ENCODE results near the gene VWA7.

Gene VWA7

GRCh38 chr6:31758281-31758680, 18.8 kb downstream of the VWA7 start:
- ChIA-PET CTCF (interaction anchor here (0.6 to 2.4 kb wide), 5 partner anchors 11 to 29 kb away, joined by 3 to 16 read pairs (median 3); partner anchors contain the start of genes DDAH2 and MSH5), POLR2A (no interaction called here)
- H3K36me3 ChIP-seq (ENCODE audit: control insufficient read depth in 4 of 4, insufficient read depth in 4 of 4, low read length in 3 of 4), result peaks cover 9 to 56% (median 45%) of the 10 kb centered on the region in 4 experiments
- no peaks in the 10 kb centered on the region for H3K9me3 ChIP-seq (ENCODE audit: control extremely low read depth in 1 of 5, control insufficient read depth in 4 of 5, insufficient read depth in 2 of 5, low read depth in 1 of 5, low read length in 4 of 5)
- H3K27ac ChIP-seq (ENCODE audit: insufficient read depth in 1 of 2, low read depth in 1 of 2, low read length in 2 of 2, poor library complexity in 1 of 2, severe bottlenecking in 2 of 2), result no peak overlapping the region
- H3K4me3 ChIP-seq (ENCODE audit: control insufficient read depth in 1 of 7, extremely low read depth in 1 of 7, insufficient read depth in 4 of 7, low read depth in 2 of 7, low read length in 6 of 7), result no peak overlapping the region
- 100% methylated on average over 1 of the region's 2 CpGs for WGBS (ENCODE audit: insufficient coverage)
- DNase-seq, result no peak
- H3K27me3 ChIP-seq (replicated peaks in 2 of 5; ENCODE audit: control insufficient read depth in 4 of 5, insufficient read depth in 5 of 5, low read length in 4 of 5), result no peaks in the 10 kb centered on the region
- H3K4me1 ChIP-seq (ENCODE audit: control extremely low read depth in 1 of 4, control insufficient read depth in 4 of 4, insufficient read depth in 4 of 4, low read length in 3 of 4), result no peaks in the 10 kb centered on the region

DNA sequence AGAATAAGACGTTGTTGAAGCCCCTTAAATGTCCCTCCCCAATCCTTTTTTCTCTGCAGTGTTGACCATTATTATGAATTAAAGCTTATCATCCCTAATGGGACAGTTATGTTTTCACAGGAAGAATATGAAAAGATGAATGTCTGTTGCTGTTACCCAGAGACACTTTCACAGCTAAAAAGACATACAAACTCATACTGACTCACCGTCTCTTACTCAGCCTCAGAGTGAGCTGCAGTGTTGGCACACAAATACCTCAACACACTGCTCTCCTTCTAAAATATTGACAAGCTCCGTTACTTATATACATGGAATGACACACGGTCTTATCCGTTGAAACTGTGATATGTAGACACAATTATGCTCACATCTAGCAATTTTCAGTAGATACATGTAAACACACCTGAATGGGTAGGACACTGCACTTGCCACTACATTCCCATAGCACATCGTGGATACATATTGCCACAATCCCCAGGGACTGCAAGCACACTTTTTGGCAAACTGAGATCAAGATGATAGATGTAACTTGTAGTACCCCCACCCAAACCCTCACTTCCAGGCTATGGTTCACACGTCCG, 24.3 kb downstream of the VWA7 start:
- POLR2A ChIA-PET, result no interaction called here
- Histone ChIP-seq H3K27me3 (replicated peaks in 2 of 5; ENCODE audit: control insufficient read depth in 4 of 5, insufficient read depth in 5 of 5, low read length in 4 of 5) (no peaks in the 10 kb centered on the region), H3K4me3 (ENCODE audit: control insufficient read depth in 1 of 7, extremely low read depth in 1 of 7, insufficient read depth in 4 of 7, low read depth in 2 of 7, low read length in 6 of 7) (no peak overlapping the region), H3K27ac (ENCODE audit: insufficient read depth in 1 of 2, low read depth in 1 of 2, low read length in 2 of 2, poor library complexity in 1 of 2, severe bottlenecking in 2 of 2) (no peak overlapping the region), H3K36me3 (ENCODE audit: control insufficient read depth in 4 of 4, insufficient read depth in 4 of 4, low read length in 3 of 4) (peaks cover 0 to 24% (median 10%) of the 10 kb centered on the region in 4 experiments), H3K9me3 (ENCODE audit: control extremely low read depth in 1 of 5, control insufficient read depth in 4 of 5, insufficient read depth in 2 of 5, low read depth in 1 of 5, low read length in 4 of 5) (no peaks in the 10 kb centered on the region), H3K4me1 (ENCODE audit: control extremely low read depth in 1 of 4, control insufficient read depth in 4 of 4, insufficient read depth in 4 of 4, low read length in 3 of 4) (no peaks in the 10 kb centered on the region)
- no peak for DNase-seq
- CTCF ChIA-PET, result interaction anchor here (0.5 to 1.5 kb wide), 6 partner anchors 11 to 77 kb away, joined by 3 to 5 read pairs (median 4); no protein-coding TSS in a partner anchor
- 100% methylated on average over 5 of the region's 8 CpGs for WGBS (ENCODE audit: insufficient coverage)

DNA sequence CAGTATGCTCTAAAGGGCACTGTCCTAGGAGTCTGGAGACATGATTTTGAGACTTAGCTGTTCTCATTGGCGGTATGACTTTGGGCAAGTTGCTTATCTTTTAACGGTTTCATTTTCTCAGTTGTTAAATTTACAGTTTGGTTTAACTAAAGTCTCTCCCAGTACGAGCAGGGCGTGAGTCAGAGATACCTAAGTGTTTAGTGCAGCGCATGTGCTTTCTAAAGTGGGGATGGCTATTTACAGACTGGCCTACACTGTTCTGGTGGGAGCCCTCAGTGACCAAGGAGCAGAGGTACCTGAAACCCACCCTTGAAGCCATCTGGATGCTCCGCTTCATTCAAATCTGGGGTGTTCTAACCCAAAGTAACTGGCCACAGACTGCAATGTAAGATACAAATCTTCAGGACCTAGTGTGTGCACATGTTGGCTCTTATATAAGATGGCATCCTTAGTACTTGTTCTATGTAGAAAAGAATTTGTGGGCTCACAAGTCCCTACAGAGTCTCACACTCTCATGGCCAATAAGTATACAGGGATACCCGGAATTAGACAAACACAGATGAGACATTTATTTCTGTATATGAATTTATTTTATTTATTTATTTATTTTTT, 26.6 kb downstream of the VWA7 start:
- no peaks in the 10 kb centered on the region for H3K27me3 ChIP-seq (replicated peaks in 2 of 5; ENCODE audit: control insufficient read depth in 4 of 5, insufficient read depth in 5 of 5, low read length in 4 of 5)
- CTCF ChIA-PET, result interaction anchor here (1.0 to 1.4 kb wide), 4 partner anchors 10 to 41 kb away, joined by 3 to 7 read pairs (median 3); partner anchors contain the start of gene MSH5

DNA sequence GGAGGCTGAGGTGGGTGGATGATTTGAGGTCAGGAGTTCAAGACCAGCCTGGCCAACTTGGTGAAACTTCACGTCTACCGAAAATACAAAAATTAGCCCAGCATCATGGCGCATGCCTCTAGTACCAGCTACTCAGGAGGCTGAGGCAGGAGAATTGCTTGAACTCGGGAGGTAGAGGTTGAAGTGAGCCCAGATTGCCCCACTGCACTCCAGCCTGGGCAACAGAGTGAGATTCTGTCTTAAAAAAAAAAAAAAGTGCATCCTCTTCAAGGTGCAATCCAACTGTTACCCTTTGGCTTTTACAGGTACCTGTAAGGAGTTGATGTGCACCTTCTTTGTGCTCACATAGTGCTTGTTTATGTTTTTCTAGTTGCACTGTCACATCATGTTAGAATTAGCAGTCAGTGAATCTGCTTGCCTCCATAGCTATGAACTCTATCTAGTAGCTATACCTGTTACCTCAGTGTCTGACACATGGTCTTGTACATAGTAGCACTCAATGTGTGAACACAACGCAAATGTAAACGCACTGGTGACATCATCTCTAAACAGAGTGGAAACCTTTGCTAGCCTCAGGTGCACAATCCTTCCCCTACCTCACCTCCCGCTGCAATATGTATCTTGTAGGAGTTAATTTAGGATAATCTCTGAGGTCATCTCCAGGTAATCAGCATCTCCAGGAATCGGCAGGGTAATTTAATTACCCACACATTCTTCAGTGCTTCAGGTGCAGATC, 27.7 kb downstream of the VWA7 start:
- peak overlapping the region in 1 of 2 experiments; percentile 6 for H3K27ac ChIP-seq (ENCODE audit: insufficient read depth in 1 of 2, low read depth in 1 of 2, low read length in 2 of 2, poor library complexity in 1 of 2, severe bottlenecking in 2 of 2)
- no peaks in the 10 kb centered on the region for H3K9me3 ChIP-seq (ENCODE audit: control extremely low read depth in 1 of 5, control insufficient read depth in 4 of 5, insufficient read depth in 2 of 5, low read depth in 1 of 5, low read length in 4 of 5)
- CTCF ChIA-PET, result interaction anchor here (0.7 to 1.1 kb wide), 5 partner anchors 11 to 1578 kb away, joined by 3 to 4 read pairs (median 3); no protein-coding TSS in a partner anchor
- H3K27me3 ChIP-seq (replicated peaks in 2 of 5; ENCODE audit: control insufficient read depth in 4 of 5, insufficient read depth in 5 of 5, low read length in 4 of 5), result no peaks in the 10 kb centered on the region
- POLR2A ChIA-PET, result interaction anchor here (0.7 kb wide), 1 partner anchor 78 kb away, joined by 5 read pairs; no protein-coding TSS in a partner anchor
- H3K4me3 ChIP-seq (ENCODE audit: control insufficient read depth in 1 of 7, extremely low read depth in 1 of 7, insufficient read depth in 4 of 7, low read depth in 2 of 7, low read length in 6 of 7), result no peak overlapping the region
- no peaks in the 10 kb centered on the region for H3K4me1 ChIP-seq (ENCODE audit: control extremely low read depth in 1 of 4, control insufficient read depth in 4 of 4, insufficient read depth in 4 of 4, low read length in 3 of 4)
- peaks cover 0 to 40% (median 18%) of the 10 kb centered on the region in 4 experiments for H3K36me3 ChIP-seq (ENCODE audit: control insufficient read depth in 4 of 4, insufficient read depth in 4 of 4, low read length in 3 of 4)
- DNase-seq, result no peak
- 100% methylated on average over 5 of the region's 8 CpGs for WGBS (ENCODE audit: insufficient coverage)

More for the DNA sequence above, 26.6 kb downstream of the VWA7 start:
- Histone ChIP-seq H3K9me3 (ENCODE audit: control extremely low read depth in 1 of 5, control insufficient read depth in 4 of 5, insufficient read depth in 2 of 5, low read depth in 1 of 5, low read length in 4 of 5) (no peaks in the 10 kb centered on the region), H3K4me1 (ENCODE audit: control extremely low read depth in 1 of 4, control insufficient read depth in 4 of 4, insufficient read depth in 4 of 4, low read length in 3 of 4) (no peaks in the 10 kb centered on the region), H3K27ac (ENCODE audit: insufficient read depth in 1 of 2, low read depth in 1 of 2, low read length in 2 of 2, poor library complexity in 1 of 2, severe bottlenecking in 2 of 2) (peak overlapping the region in 1 of 2 experiments; percentile 40), H3K36me3 (ENCODE audit: control insufficient read depth in 4 of 4, insufficient read depth in 4 of 4, low read length in 3 of 4) (peaks cover 0 to 33% (median 14%) of the 10 kb centered on the region in 4 experiments), H3K4me3 (ENCODE audit: control insufficient read depth in 1 of 7, extremely low read depth in 1 of 7, insufficient read depth in 4 of 7, low read depth in 2 of 7, low read length in 6 of 7) (no peak overlapping the region)
- WGBS (ENCODE audit: insufficient coverage), result 97% methylated on average over 5 of the region's 7 CpGs
- DNase-seq, result no peak
- POLR2A ChIA-PET, result no interaction called here

GRCh38 chr6:31744422-31744821, 32.7 kb downstream of the VWA7 start:
- CTCF ChIA-PET, result interaction anchor here (0.8 to 1.8 kb wide), 2 partner anchors 25 to 33 kb away, joined by 3 to 8 read pairs; no protein-coding TSS in a partner anchor
- WGBS (ENCODE audit: insufficient coverage), result 80% methylated on average over 1 of the region's 1 CpG
- POLR2A ChIA-PET, result no interaction called here

DNA sequence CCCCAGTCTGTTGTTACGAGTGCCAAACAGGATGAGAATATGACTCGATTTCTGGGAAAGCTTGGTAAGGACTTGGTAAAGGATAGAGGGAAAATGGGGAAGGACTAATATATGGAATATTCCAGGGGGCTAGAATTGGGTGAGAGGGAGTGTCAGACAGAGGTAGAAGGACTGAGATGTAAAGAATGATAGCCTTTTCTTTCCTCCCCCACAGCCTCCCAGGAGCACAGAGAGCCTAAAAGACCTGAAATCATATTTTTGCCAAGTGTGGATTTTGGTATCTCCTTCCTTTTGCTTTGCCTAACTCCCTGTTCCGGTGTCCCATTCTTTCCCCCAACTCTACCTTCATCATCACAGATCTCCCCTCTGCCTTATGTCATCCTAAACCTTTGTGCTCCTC, 34.2 kb downstream of the VWA7 start:
- Histone ChIP-seq H3K9me3 (ENCODE audit: control extremely low read depth in 1 of 5, control insufficient read depth in 4 of 5, insufficient read depth in 2 of 5, low read depth in 1 of 5, low read length in 4 of 5) (no peaks in the 10 kb centered on the region), H3K27ac (ENCODE audit: insufficient read depth in 1 of 2, low read depth in 1 of 2, low read length in 2 of 2, poor library complexity in 1 of 2, severe bottlenecking in 2 of 2) (peak overlapping the region in 1 of 2 experiments; percentile 52), H3K36me3 (ENCODE audit: control insufficient read depth in 4 of 4, insufficient read depth in 4 of 4, low read length in 3 of 4) (peaks cover 6 to 44% (median 23%) of the 10 kb centered on the region in 4 experiments), H3K4me3 (ENCODE audit: control insufficient read depth in 1 of 7, extremely low read depth in 1 of 7, insufficient read depth in 4 of 7, low read depth in 2 of 7, low read length in 6 of 7) (no peak overlapping the region), H3K4me1 (ENCODE audit: control extremely low read depth in 1 of 4, control insufficient read depth in 4 of 4, insufficient read depth in 4 of 4, low read length in 3 of 4) (peaks cover 15 to 33% (median 24%) of the 10 kb centered on the region in 4 experiments), H3K27me3 (replicated peaks in 2 of 5; ENCODE audit: control insufficient read depth in 4 of 5, insufficient read depth in 5 of 5, low read length in 4 of 5) (no peaks in the 10 kb centered on the region)
- no peak for DNase-seq
- CTCF ChIA-PET, result interaction anchor here (1.1 kb wide), 1 partner anchor 26 kb away, joined by 3 read pairs; no protein-coding TSS in a partner anchor
- POLR2A ChIA-PET, result interaction anchor here (0.6 kb wide), 1 partner anchor 84 kb away, joined by 3 read pairs; no protein-coding TSS in a partner anchor
- 100% methylated on average over 3 of the region's 3 CpGs for WGBS (ENCODE audit: insufficient coverage)

More at GRCh38 chr6:31744422-31744821, 32.7 kb downstream of the VWA7 start:
- no peak for DNase-seq
- Histone ChIP-seq H3K36me3 (ENCODE audit: control insufficient read depth in 4 of 4, insufficient read depth in 4 of 4, low read length in 3 of 4) (peaks cover 8 to 52% (median 27%) of the 10 kb centered on the region in 4 experiments), H3K9me3 (ENCODE audit: control extremely low read depth in 1 of 5, control insufficient read depth in 4 of 5, insufficient read depth in 2 of 5, low read depth in 1 of 5, low read length in 4 of 5) (no peaks in the 10 kb centered on the region), H3K4me3 (ENCODE audit: control insufficient read depth in 1 of 7, extremely low read depth in 1 of 7, insufficient read depth in 4 of 7, low read depth in 2 of 7, low read length in 6 of 7) (no peak overlapping the region), H3K27me3 (replicated peaks in 2 of 5; ENCODE audit: control insufficient read depth in 4 of 5, insufficient read depth in 5 of 5, low read length in 4 of 5) (no peaks in the 10 kb centered on the region), H3K4me1 (ENCODE audit: control extremely low read depth in 1 of 4, control insufficient read depth in 4 of 4, insufficient read depth in 4 of 4, low read length in 3 of 4) (peaks cover 4 to 19% (median 9%) of the 10 kb centered on the region in 4 experiments), H3K27ac (ENCODE audit: insufficient read depth in 1 of 2, low read depth in 1 of 2, low read length in 2 of 2, poor library complexity in 1 of 2, severe bottlenecking in 2 of 2) (peak overlapping the region in 1 of 2 experiments; percentile 52)

Data from common myeloid progenitor, CD34-positive (primary cell).